ENCODE data around the gene ERN1.
"Not testable (repeated sequence)": the region's sequence is repeated elsewhere in the genome, so short reads cannot be mapped to it uniquely, and the experiment has no call there.

The ERN1 gene

GRCh38 chr17:64008830-64009229 lies 121.1 kb downstream of the ERN1 start:
- no peak for DNase-seq (ENCODE audit: extremely low read depth, low read depth)
- TF ChIP-seq, protein P1, sequence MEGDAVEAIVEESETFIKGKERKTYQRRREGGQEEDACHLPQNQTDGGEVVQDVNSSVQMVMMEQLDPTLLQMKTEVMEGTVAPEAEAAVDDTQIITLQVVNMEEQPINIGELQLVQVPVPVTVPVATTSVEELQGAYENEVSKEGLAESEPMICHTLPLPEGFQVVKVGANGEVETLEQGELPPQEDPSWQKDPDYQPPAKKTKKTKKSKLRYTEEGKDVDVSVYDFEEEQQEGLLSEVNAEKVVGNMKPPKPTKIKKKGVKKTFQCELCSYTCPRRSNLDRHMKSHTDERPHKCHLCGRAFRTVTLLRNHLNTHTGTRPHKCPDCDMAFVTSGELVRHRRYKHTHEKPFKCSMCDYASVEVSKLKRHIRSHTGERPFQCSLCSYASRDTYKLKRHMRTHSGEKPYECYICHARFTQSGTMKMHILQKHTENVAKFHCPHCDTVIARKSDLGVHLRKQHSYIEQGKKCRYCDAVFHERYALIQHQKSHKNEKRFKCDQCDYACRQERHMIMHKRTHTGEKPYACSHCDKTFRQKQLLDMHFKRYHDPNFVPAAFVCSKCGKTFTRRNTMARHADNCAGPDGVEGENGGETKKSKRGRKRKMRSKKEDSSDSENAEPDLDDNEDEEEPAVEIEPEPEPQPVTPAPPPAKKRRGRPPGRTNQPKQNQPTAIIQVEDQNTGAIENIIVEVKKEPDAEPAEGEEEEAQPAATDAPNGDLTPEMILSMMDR (IDR thresholded peaks at IDR 0.05; ENCODE audit: low read depth, low read length) = no peak

- TF ChIP-seq, protein P1 (IDR thresholded peaks at IDR 0.05; ENCODE audit: low read depth, low read length) = no peak
- no peak for DNase-seq (ENCODE audit: extremely low read depth, low read depth)
Observed at GRCh38 chr17:64008346-64008745, 121.6 kb downstream of the ERN1 start.

DNA sequence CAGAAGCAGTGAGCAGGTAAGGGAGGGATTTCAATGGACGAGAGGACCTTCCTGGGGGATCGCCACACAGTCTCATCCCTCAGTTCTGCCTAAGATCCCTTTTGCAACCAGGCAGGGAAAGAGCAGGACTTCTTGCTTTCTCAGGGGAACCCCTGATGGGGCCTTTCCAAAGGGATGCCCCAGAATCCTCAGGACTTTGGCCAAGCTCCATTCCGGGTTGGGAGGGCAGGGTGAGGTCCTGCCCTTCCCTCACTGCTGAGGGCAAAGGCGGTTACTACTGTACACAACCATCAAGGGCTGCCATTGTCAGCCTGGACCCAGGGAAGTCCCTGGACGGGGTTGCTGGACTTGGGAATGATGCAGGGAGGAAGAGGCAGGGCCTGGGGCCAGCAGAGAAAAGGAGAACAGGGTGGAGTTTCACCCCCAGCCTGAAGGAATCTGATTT lies 122.1 kb downstream of the ERN1 start:
- DNase-seq (ENCODE audit: extremely low read depth, low read depth) = no peak
- TF ChIP-seq, protein P1 (IDR thresholded peaks at IDR 0.05; ENCODE audit: low read depth, low read length) = no peak

GRCh38 chr17:64007089-64007837 lies 122.7 kb downstream of the ERN1 start:
- not testable (repeated sequence) for DNase-seq (ENCODE audit: extremely low read depth, low read depth)

DNA sequence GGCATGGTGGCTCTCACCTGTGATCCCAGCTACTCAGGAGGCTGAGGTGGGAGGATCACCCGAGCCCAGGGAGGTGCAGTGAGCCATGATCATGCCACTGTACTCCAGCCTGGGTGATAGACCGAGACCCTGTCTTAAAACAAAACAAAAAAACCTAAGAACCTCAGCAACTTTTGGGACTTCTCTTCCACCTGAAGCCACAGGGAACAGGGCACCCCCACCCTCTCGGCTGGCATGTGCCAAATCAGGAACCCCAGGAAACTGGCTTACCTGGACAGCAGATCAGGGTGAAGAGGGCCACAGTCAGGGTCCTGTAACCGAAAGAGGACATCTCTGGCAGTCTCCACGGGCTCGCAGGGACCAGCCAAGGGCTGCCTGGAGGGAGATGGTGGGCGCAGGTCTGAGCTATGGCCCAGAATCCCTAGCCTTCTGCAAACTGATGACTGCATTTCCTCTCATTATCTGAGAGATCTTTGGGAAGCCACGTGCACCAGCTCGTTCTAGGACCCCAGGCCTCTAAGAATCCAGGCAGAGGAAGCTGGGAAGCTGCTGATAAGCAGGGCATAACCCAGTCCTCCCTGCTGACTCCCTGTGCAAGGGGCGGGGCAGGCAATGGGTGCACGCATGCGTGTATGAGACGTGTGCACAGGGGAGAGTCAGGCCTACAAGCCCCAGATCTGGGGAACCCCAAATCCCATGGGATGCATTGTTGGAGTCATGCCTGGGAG lies 123.4 kb downstream of the ERN1 start:
- TF ChIP-seq, protein P1 (IDR thresholded peaks at IDR 0.05; ENCODE audit: low read depth, low read length) = no peak
- no peak for DNase-seq (ENCODE audit: extremely low read depth, low read depth)

DNA sequence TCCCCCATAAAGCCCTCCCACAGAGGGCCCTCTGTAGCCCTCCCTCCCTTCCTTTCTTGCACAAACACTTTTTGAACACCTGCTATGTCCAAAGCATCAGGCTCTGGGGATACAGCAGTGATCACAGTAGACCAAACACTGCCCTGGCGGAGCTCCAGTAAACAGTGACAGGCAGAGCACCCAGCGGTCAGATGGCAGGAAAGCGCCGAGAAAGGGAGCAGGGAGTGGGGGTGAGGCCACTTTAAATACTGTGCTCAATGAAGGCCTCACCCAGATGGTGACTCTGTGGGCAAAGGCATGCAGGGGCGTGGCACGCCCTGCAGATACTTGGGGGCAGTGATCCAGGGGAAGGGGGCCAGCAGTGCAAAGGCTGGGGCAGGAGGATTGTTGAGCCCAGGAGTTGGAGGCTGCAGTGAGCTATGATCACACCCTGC lies 124.2 kb downstream of the ERN1 start:
- no peak for DNase-seq (ENCODE audit: extremely low read depth, low read depth)
- TF ChIP-seq, protein P1 (IDR thresholded peaks at IDR 0.05; ENCODE audit: low read depth, low read length) = no peak

DNA sequence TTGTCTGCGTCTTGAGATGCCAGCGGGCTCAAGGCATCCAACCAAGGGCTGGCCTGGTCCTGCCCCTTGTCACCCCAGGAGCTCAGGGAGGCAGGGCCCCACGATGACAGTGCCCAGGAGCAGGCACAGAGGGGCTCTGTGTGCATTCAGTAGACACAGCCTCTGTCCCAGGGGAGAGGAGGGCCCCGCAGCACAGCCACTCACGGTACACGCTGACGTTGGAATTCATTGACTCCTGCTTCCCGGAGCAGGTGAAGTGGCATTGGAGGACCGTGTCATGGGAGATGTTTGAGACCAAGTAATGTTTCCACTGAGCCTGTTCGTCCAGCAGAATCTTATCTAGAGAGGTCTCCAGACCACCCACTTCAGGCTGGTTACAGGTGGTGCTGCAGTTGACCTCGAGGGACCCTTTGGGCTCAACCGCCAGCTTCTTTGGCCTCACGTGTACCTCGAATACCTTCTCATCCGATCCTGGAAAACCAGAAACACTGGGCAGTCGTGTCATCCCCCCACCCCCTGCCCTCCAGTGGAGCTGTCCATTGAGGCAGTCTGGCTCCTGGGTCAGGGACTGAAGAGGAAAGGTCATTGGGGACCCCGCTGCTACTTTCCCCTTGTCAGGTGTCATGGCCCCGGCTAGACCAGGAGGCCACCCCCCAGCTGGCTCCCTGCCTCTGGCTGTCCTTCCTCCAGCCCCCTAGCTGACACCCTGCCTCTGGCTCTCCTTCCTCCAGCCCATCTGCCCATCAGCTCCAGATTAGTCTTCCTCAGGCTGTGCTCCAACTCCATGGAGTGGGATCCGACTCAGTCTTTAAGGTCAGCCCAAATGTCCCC lies 124.8 kb downstream of the ERN1 start:
- TF ChIP-seq, protein P1 (IDR thresholded peaks at IDR 0.05; ENCODE audit: low read depth, low read length) = no peak
- no peak for DNase-seq (ENCODE audit: extremely low read depth, low read depth)
